Aortic smooth muscle cell (primary cell): ENCODE results near the gene CPB2. TPM values are rescaled to one million over a fixed set of nuclear protein-coding genes. Genes with fewer than 3 reads are reported as not detected.

Experiments
- total RNA-seq: library from RNA; depleted of rRNA; stranded (reverse); fragments of >200 nt; gene quantifications from 2 replicates; pipeline ENCODE4 v1.2.3, GENCODE V29; 2014

The CPB2 gene, protein sequence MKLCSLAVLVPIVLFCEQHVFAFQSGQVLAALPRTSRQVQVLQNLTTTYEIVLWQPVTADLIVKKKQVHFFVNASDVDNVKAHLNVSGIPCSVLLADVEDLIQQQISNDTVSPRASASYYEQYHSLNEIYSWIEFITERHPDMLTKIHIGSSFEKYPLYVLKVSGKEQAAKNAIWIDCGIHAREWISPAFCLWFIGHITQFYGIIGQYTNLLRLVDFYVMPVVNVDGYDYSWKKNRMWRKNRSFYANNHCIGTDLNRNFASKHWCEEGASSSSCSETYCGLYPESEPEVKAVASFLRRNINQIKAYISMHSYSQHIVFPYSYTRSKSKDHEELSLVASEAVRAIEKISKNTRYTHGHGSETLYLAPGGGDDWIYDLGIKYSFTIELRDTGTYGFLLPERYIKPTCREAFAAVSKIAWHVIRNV
- not detected in 2 replicates for total RNA-seq

DNA sequence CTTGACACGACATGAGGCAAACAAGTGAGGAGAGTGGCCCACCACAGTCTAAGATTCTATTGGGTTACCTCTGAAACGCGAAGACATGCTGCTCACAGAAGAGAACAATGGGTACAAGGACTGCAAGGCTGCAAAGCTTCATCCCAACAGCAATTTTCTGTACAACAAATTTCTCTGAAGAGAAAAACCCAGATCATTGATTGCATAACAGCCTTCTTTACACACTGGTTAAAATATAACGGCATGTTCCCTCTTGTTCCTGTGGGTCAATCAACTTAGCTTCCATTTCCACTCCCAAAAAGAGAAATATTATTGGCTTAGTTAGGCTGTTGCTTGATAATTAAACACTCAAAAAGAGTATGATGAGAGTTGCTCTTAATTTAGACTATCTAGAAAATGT is at the start of gene CPB2:
Gene CPB2 (minus strand): TSS at position 166 of the 400 bp plus-strand sequence. CDS start 24 bp downstream, at position 142.

DNA sequence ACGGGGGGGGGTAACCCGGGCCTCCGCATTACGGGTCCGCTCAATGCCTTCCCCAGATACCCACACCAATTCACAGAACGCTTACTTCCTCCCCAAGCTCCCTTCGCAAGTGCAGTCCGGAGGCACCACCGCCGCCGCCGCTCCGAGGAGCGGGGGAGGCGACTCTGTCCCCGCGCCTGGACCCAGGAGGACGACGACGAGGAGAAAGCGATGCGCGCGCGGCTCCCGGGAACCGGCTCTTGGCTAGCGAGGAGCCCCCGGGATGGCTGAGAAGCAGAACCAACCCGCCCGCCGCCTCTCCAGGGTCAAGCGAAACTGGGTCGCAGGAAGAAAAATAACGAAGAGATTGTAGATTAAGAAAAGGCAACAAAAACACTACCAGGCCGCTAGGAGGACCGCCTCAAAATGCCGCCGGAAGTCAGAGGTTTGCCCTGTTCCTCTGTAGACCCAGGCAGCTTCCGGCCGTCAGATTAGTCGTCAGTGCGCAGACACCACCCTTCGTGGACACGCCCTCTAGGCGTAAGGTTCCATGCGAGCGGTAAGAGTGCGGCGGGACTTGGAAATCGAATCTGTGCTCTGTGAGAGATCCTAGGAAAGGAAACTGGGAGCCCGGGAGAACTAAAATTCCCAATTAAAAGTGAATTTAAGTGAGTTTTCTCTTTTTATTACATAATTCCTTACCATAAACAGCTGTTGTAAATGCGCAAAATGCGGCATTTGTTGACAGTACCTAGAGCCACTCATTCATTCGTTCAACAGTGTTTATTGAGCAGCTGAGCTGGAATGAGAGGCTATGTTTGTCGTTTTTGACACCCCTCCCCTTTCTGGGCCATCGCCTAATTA is 52.3 kb downstream of the CPB2 start, which contains the start of gene ZC3H13:
Gene ZC3H13 (minus strand): TSS at position 428 of the 843 bp plus-strand sequence. CDS start 7,239 bp downstream, outside the sequence.

Other genes with a start within 250 kb of the CPB2 start
- 16.8 and 17.6 TPM in 2 replicates for gene ZC3H13, start 52.3 kb downstream of the CPB2 start, total RNA-seq
- 0.06 and 0.26 TPM in 2 replicates for gene LCP1, start 77.1 kb upstream of the CPB2 start, total RNA-seq
- not detected in 2 replicates for gene LRRC63, start 106.9 kb upstream of the CPB2 start, total RNA-seq